GM12872 (cell line): ENCODE results near the gene PQBP1.

Experiments used
- CTCF ChIP-seq: IDR thresholded peaks from 3 replicates; pipeline ENCODE4 v1.5.1; 2011; ENCODE audit warnings: low read depth, mild to moderate bottlenecking, low read length, moderate library complexity; ENCODE audit not compliant: insufficient read depth

PQBP1 gene

GRCh38 chrX:48920718-48921104 is 23.0 kb downstream of the PQBP1 start:
- TF ChIP-seq CTCF = no peak

GRCh38 chrX:48923771-48924170 is 26.0 kb downstream of the PQBP1 start:
- no peak for TF ChIP-seq CTCF

- no peak for TF ChIP-seq CTCF
Measured at GRCh38 chrX:48924270-48924669, 26.5 kb downstream of the PQBP1 start.

DNA sequence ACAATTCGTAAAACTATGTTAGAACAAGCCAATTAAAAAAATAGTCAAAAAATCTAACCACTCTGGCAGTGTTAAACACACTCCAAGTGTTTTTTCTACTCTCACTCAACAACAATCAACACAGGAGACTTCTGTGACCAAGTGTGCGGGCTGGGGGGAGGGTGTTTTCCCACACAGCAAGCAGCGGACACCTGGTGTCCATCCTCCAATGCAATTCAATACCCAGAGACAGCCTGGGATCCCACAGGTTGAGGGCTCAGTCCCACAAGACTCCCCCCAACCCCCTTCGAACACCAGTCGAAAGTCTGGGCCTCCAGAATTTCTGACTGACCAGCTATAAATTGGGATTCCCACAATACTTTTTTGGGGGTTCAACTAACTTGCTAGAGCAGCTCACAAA is 29.4 kb downstream of the PQBP1 start:
- TF ChIP-seq CTCF = no peak

DNA sequence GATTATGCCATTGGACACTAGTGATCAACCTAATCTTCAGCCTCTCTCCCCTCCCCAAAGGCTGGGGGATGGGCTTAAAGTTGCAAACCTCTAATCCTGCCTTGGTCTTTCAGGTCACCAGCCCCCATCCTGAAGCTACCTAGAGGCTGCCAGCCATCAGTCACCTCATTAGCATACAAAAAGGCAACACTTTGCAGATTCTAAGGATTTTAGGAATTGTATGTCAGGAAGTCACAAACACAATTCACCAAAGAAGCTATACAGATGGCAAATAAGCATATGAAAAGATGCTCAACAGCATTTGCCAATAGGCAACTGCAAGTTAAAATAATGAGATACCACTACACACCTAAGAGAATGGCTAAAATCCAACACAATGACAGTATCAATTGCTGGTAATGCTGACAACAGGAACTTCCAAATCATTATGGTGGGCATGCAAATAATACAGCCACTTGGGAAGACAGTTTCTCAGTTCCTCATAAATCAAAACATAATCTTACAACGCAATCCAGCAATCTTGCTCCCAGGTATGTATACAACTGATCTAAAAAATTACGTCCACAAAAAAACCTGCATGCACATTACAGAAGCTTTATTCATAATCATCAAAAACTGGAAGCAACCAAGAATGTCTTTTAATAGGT is 30.1 kb downstream of the PQBP1 start:
- TF ChIP-seq CTCF = no peak

DNA sequence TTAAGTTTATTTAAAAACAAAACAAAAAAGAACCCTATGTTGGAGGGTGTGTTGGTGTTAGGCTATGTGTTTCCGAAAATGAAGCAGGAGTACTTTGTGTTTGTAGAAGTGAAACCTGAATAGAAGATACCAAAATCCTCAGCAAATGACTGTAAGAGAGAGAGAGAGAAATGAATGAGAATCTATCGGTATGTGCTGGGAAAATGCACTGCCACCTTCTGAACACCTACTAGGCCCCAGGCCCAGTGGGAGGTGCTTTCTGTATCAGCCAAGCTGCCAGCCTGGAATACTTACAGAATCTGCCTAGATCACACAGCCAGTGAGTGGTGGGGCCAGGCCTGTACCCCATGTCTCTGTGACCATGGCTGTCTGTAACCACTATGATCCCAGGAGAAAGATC is 36.0 kb downstream of the PQBP1 start:
- TF ChIP-seq CTCF = no peak

DNA sequence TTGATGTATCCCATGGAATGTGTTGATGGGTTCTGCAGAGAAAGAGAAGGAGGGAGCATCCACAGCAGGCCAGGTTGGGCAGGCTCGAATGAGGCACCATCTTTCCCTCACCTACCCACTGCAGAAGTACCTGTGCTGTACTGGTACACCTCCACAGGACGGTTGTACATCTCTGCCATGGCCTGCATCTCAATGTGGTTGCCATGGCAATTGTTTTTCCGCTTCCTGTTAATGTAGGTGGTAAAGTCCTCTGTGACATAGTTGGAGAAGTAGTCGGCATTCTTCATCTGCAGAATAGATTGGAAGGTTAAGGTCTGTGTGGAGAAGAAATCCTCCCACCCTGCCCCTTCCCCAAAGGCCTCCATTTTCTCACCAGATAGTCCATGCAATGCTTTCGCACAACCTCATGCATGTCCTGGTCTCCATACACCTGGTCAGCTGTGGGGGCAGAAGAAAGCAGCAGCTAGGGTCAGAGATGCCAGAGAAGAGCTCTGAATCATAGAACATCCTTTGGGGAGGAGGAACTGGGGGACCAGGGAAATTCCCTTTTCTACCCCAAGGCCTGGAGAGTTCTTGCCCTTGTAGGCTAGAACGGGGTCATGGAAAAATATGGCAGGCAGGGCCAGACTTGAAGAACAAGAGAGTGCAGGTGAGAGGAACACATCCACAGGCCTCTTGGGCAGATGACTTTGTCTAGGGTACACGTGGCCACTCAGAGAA is 37.0 kb downstream of the PQBP1 start:
- no peak for TF ChIP-seq CTCF

DNA sequence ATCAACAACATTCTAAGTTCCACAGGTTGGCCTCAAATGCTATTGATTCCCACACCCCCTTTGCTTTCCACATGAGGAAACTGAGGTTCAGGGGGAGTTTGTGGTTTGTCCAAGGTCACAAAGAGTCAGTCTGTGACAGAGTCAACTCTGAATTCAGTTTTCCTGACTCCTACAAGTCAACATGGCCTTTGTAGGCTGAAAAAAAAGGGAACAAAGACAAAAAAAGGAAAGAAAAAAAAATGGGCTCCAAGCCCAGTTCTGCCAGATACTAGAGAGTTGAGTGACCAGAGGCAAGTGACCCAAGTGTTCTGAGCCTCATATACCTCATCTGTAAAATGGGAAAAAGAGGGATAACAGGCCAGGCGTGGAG is 37.6 kb downstream of the PQBP1 start:
- TF ChIP-seq CTCF = no peak
